ENCODE data around the gene TSFM. TPM values are rescaled to one million over a fixed set of nuclear protein-coding genes. Genes with fewer than 3 reads are reported as not detected.

The TSFM gene
- total and polyA plus RNA-seq, 2 of the 13 experiments (the other 11 are each of a cell fraction or from before 2014, with no cell fraction given): 29.8 to 68.3 TPM

- TF ChIP-seq ZFY (CRISPR knock-in tag; IDR thresholded peaks at IDR 0.05) (0 out of 2 replicates have a peak, but pooled peaks have one; percentile 5), GLI4 (CRISPR knock-in tag; IDR thresholded peaks at IDR 0.05; ENCODE audit: borderline replicate concordance) (0 out of 2 replicates have a peak, but pooled peaks have one; percentile 37)
Measured at GRCh38 chr12:57750561-57751431, 31.8 kb upstream of the TSFM start (continued).

GRCh38 chr12:57751432-57751787, 31.2 kb upstream of the TSFM start:
- H3K4me3 ChIP-seq (replicated peaks in 1 of 3; ENCODE audit: insufficient read depth in 1 of 3, low read depth in 2 of 3, low read length in 3 of 3): peak overlapping the region; percentile 72 to 87 (median 78)
- no peaks in the 10 kb centered on the region for H3K9me3 ChIP-seq (ENCODE audit: low read length)
- ATAC-seq: peak; percentile 3
- peak overlapping the region; percentile 98 for H3K4me2 ChIP-seq (ENCODE audit: low read depth, low read length)
- H3K79me2 ChIP-seq (ENCODE audit: insufficient read depth, low read length): peaks cover 23% of the 10 kb centered on the region
- BruUV-seq (replicated peaks): no TSS peak
- H4K20me1 ChIP-seq (ENCODE audit: insufficient read depth, low read length): 0 out of 2 replicates have a peak, but pooled peaks cover 5% of the 10 kb centered on the region
- TF ChIP-seq SSRP1 (CRISPR knock-in tag; IDR thresholded peaks at IDR 0.05) (0 out of 2 replicates have a peak, but pooled peaks have one; percentile 35), USF2 (IDR thresholded peaks at IDR 0.05; ENCODE audit: low read depth, low read length) (no peak), USF2 (CRISPR knock-in tag; IDR thresholded peaks at IDR 0.05; ENCODE audit: borderline replicate concordance) (no peak), POLR2A (IDR thresholded peaks at IDR 0.05; ENCODE audit: insufficient read depth in 1 of 2, low read depth in 2 of 2, low read length in 2 of 2) (0 out of 4 replicates have a peak, but pooled peaks of 1 of the 2 experiments have one; percentile 6), BRD4 (CRISPR knock-in tag; IDR thresholded peaks at IDR 0.05) (0 out of 2 replicates have a peak, but pooled peaks have one; percentile 36), ZSCAN9 (CRISPR knock-in tag; IDR thresholded peaks at IDR 0.05; ENCODE audit: borderline replicate concordance) (no peak), ZMAT3 (CRISPR knock-in tag; conservative IDR thresholded peaks at IDR 0.05) (no peak), KLF13 (CRISPR knock-in tag; IDR thresholded peaks at IDR 0.05) (no peak)
- no peak overlapping the region for H2AFZ ChIP-seq (ENCODE audit: low read length)
- in situ Hi-C loops (cut with HindIII; ENCODE audit: extremely low pct_ligation_motif_present, low pct_unique_long_range_greater_than_20kb): no loop called here
- ChIA-PET POLR2A (interaction anchor here (1.1 kb wide), 1 partner anchor 16 kb away, joined by 3 read pairs; no protein-coding TSS in a partner anchor), CTCF (ENCODE audit: low intra/inter-chr PET ratio, low total read pairs) (no interaction called here)
- intact Hi-C loops (cut with micrococcal nuclease; ENCODE audit: unreplicated experiment): no loop called here
- DNase-seq (ENCODE audit: low spot score): no peak
- peaks cover 10 to 33% of the 10 kb centered on the region in 2 experiments for H3K36me3 ChIP-seq (replicated peaks in 1 of 2; ENCODE audit: control insufficient read depth in 1 of 2, insufficient read depth in 2 of 2, low read length in 2 of 2)
- FAIRE-seq: no peak
- H3K27ac ChIP-seq (ENCODE audit: extremely low read length, insufficient read depth, low read length): peak overlapping the region; percentile 87
- WGBS (ENCODE audit: low lambda C conversion rate): 3% methylated on average over 8 of the region's 8 CpGs
- H3K4me1 ChIP-seq (ENCODE audit: insufficient read depth, low read length): peaks cover 40% of the 10 kb centered on the region
- H3K27me3 ChIP-seq (ENCODE audit: control insufficient read depth in 1 of 2, insufficient read depth in 2 of 2, low read length in 2 of 2): no peaks in the 10 kb centered on the region; a peak in 1 of 5 replicates
- H3K9ac ChIP-seq (ENCODE audit: insufficient read depth, low read depth, low read length): peak overlapping the region; percentile 96
